Parathyroid adenoma (tissue), 2 donors: ENCODE data around the gene RHO.

ENCODE experiments used
- H2AFZ ChIP-seq: fragments of 300-600 bp; sonication (generic); one replicate; pipeline ENCODE4 v1.7.0; 2017; ENCODE audit warnings: antibody characterized with exemption, mild to moderate bottlenecking
- H3K27ac ChIP-seq: fragments of 300-600 bp; sonication (generic); one replicate; pipeline ENCODE4 v1.7.0; 2017
- H3K27me3 ChIP-seq: fragments of 300-600 bp; sonication (generic); one replicate; pipeline ENCODE4 v1.7.0; 2017; ENCODE audit warnings: low read length; ENCODE audit not compliant: control insufficient read depth, insufficient read depth
- H3K36me3 ChIP-seq: fragments of 300-600 bp; sonication (generic); one replicate; pipeline ENCODE4 v1.7.0; 2017; ENCODE audit warnings: low read length; ENCODE audit not compliant: control insufficient read depth, insufficient read depth
- H3K4me1 ChIP-seq: fragments of 300-600 bp; sonication (generic); one replicate; pipeline ENCODE4 v1.7.0; 2017; ENCODE audit warnings: control low read depth
- H3K4me2 ChIP-seq: fragments of 300-600 bp; sonication (generic); one replicate; pipeline ENCODE4 v1.7.0; 2017; ENCODE audit warnings: low read length
- H3K4me3 ChIP-seq: fragments of 300-600 bp; sonication (generic); one replicate; pipeline ENCODE4 v1.7.0; 2017; ENCODE audit warnings: low read depth, low read length
- H3K79me2 ChIP-seq: fragments of 300-600 bp; sonication (generic); one replicate; pipeline ENCODE4 v1.7.0; 2017; ENCODE audit warnings: control low read depth
- H3K9ac ChIP-seq: fragments of 300-600 bp; sonication (generic); one replicate; pipeline ENCODE4 v1.7.0; 2017; ENCODE audit warnings: mild to moderate bottlenecking
- H3K9me3 ChIP-seq: fragments of 300-600 bp; sonication (generic); one replicate; pipeline ENCODE4 v1.7.0; 2017; ENCODE audit warnings: low read length; ENCODE audit not compliant: control insufficient read depth
- CTCF ChIP-seq: fragments of 300-600 bp; sonication (generic); IDR thresholded peaks from one replicate; pipeline ENCODE4 v1.7.0; 2017; ENCODE audit warnings: antibody characterized with exemption, mild to moderate bottlenecking
- donor health status: primary hyperparathyroidism.

The RHO gene

DNA sequence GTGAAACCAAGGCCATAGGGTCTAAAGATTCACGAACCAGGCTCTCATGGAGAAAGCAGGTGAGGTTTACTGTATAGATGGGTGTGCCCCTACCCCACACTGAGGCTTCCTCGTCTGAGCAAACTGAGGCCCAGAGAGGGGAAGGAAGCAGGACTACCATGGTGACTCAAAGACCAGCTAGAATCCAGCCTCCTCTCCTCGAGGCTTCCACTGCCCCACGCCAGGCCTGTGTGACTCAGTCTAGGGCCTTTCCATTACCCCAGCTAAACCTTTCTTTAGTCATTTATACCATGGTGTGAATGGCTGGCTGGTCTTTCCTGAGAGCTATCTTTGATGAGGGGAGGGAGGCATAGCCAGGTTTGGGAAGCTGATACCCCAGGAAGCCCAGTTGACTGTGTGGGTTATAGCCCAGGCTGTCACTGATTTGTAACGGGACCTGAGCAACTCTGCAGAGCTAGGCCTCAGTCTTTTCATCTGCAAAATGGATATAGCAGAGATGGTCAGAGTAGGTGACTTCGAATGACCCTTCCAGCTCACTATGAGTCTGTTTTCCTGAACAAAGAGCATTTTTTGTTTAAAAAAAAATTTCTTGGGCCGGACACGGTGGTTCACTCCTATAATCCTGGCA, 3.0 kb upstream of the RHO start:
- TF ChIP-seq CTCF, result no peak
- Histone ChIP-seq H3K9ac (no peak overlapping the region), H3K4me1 (no peaks in the 10 kb centered on the region), H3K36me3 (no peaks in the 10 kb centered on the region), H2AFZ (no peak overlapping the region), H3K4me3 (no peak overlapping the region), H3K9me3 (no peaks in the 10 kb centered on the region), H3K27me3 (no peaks in the 10 kb centered on the region), H3K27ac (no peak overlapping the region), H3K79me2 (no peaks in the 10 kb centered on the region), H3K4me2 (no peak overlapping the region)

DNA sequence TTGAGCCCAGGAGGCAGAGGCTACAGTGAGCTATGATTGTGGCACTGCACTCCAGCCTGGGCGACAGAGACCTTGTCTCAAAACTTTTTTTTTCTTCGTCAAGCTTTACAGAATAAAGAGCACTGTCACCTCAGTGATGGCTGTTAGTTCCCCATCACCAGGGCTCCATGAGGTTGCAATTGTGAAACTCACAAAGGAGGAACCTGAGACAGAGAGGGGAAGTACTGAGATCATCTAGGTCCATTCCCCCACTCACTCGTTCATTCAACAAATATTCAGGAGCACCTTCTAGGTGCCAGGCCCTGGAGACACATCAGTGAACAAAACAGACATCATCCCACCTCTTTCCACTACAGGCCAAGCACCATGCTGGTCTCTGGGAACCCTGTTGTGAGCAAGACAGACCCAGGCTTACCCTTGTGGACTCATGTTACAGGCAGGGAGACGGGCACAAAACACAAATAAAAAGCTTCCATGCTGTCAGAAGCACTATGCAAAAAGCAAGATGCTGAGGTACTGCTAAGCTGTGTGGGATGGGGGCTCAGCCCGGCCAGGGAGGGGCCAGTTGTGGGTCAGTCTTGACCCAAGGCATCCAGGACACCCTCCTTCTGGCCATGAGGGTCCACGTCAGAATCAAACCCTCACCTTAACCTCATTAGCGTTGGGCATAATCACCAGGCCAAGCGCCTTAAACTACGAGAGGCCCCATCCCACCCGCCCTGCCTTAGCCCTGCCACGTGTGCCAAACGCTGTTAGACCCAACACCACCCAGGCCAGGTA, 2.1 kb upstream of the RHO start:
- Histone ChIP-seq H2AFZ (no peak overlapping the region), H3K27ac (no peak overlapping the region), H3K79me2 (no peaks in the 10 kb centered on the region)

DNA sequence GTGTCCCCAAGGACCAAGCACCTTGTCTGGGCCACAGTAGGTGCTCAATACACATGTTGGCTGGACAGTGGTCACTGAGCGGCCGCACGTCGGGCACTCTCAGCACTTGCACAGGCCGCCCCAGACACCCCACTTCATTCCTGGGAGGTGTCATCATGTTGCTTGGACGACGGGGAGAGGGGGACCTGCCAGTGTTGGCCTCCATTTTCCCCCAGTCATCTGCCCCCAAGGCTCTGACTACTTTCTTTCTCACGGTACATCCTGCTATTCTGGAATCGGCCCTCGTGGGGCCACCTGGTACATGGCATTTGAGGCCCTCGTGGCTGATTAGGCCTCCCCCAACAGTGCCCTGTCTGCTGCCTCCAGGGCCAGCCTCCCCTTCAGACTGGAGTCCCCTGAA, 1.2 kb upstream of the RHO start:
- Histone ChIP-seq H3K9ac (no peak overlapping the region), H3K9me3 (no peaks in the 10 kb centered on the region), H2AFZ (no peak overlapping the region), H3K36me3 (no peaks in the 10 kb centered on the region), H3K79me2 (no peaks in the 10 kb centered on the region), H3K4me3 (no peak overlapping the region), H3K27ac (no peak overlapping the region), H3K4me1 (no peaks in the 10 kb centered on the region), H3K27me3 (no peaks in the 10 kb centered on the region), H3K4me2 (no peak overlapping the region)
- no peak for TF ChIP-seq CTCF

More for the DNA sequence above, 2.1 kb upstream of the RHO start:
- Histone ChIP-seq H3K4me2 (no peak overlapping the region), H3K36me3 (no peaks in the 10 kb centered on the region), H3K4me3 (no peak overlapping the region), H3K4me1 (no peaks in the 10 kb centered on the region), H3K9me3 (no peaks in the 10 kb centered on the region), H3K27me3 (no peaks in the 10 kb centered on the region), H3K9ac (no peak overlapping the region)
- no peak for TF ChIP-seq CTCF

DNA sequence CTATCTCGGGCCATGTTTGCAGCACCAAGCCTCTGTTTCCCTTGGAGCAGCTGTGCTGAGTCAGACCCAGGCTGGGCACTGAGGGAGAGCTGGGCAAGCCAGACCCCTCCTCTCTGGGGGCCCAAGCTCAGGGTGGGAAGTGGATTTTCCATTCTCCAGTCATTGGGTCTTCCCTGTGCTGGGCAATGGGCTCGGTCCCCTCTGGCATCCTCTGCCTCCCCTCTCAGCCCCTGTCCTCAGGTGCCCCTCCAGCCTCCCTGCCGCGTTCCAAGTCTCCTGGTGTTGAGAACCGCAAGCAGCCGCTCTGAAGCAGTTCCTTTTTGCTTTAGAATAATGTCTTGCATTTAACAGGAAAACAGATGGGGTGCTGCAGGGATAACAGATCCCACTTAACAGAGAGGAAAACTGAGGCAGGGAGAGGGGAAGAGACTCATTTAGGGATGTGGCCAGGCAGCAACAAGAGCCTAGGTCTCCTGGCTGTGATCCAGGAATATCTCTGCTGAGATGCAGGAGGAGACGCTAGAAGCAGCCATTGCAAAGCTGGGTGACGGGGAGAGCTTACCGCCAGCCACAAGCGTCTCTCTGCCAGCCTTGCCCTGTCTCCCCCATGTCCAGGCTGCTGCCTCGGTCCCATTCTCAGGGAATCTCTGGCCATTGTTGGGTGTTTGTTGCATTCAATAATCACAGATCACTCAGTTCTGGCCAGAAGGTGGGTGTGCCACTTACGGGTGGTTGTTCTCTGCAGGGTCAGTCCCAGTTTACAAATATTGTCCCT, 1.2 kb downstream of the RHO start:
- no peak overlapping the region for H3K9ac ChIP-seq
- H3K79me2 ChIP-seq, result no peaks in the 10 kb centered on the region
- no peak overlapping the region for H3K4me3 ChIP-seq
- no peak overlapping the region for H3K4me2 ChIP-seq
- H3K27me3 ChIP-seq, result no peaks in the 10 kb centered on the region
- H3K27ac ChIP-seq, result no peak overlapping the region
- no peak overlapping the region for H2AFZ ChIP-seq
- H3K4me1 ChIP-seq, result peaks cover 5% of the 10 kb centered on the region
- H3K36me3 ChIP-seq, result no peaks in the 10 kb centered on the region
- TF ChIP-seq CTCF, result no peak
- no peaks in the 10 kb centered on the region for H3K9me3 ChIP-seq
